SK-N-MC (cell line): Measurements from ENCODE around the gene DHPS.
"Not testable (repeated sequence)": the region's sequence is repeated elsewhere in the genome, so short reads cannot be mapped to it uniquely, and the experiment has no call there.

Experiments
- DNase-seq: peaks from one replicate; pipeline ENCODE4 v3.0.0-alpha.2; 2011; ENCODE audit warnings: low read depth, low spot score
- H3K27ac ChIP-seq: fragments of 200-600 bp; sonication (generic); 2 replicates; pipeline ENCODE4 v1.5.1; 2016; ENCODE audit warnings: mixed run types
- H3K36me3 ChIP-seq: fragments of 200-600 bp; sonication (generic); 2 replicates; pipeline ENCODE4 v1.6.1; 2017; ENCODE audit warnings: antibody characterized with exemption, low read length, mixed read lengths; ENCODE audit not compliant: insufficient read depth
- H3K4me3 ChIP-seq: fragments of 200-600 bp; sonication (generic); 2 replicates; pipeline ENCODE4 v1.5.1; 2016
- H3K9ac ChIP-seq: fragments of 200-600 bp; sonication (generic); 2 replicates; pipeline ENCODE4 v1.8.0; 2017; ENCODE audit warnings: mixed run types, mixed read lengths; ENCODE audit not compliant: insufficient read length
- H3K9me3 ChIP-seq: fragments of 200-600 bp; sonication (generic); 2 replicates; pipeline ENCODE4 v1.6.1; 2017; ENCODE audit warnings: low read depth, mild to moderate bottlenecking, antibody characterized with exemption, low read length, moderate library complexity, mixed read lengths
- EZH2 ChIP-seq: fragments of 200-600 bp; sonication (generic); IDR thresholded peaks from one replicate; pipeline ENCODE4 v1.6.1; 2017; ENCODE audit warnings: antibody characterized with exemption
- FOXP2 ChIP-seq: optimal IDR thresholded peaks from 2 replicates; pipeline ENCODE3; 2011; ENCODE audit warnings: mild to moderate bottlenecking, moderate library complexity; ENCODE audit not compliant: insufficient read depth; ENCODE audit errors: extremely low read length, control extremely low read depth
- POLR2AphosphoS5 ChIP-seq: IDR thresholded peaks from 2 replicates; pipeline ENCODE4 v1.6.1; 2012; ENCODE audit warnings: mild to moderate bottlenecking, low read depth, low read length, borderline replicate concordance

DHPS gene

DNA sequence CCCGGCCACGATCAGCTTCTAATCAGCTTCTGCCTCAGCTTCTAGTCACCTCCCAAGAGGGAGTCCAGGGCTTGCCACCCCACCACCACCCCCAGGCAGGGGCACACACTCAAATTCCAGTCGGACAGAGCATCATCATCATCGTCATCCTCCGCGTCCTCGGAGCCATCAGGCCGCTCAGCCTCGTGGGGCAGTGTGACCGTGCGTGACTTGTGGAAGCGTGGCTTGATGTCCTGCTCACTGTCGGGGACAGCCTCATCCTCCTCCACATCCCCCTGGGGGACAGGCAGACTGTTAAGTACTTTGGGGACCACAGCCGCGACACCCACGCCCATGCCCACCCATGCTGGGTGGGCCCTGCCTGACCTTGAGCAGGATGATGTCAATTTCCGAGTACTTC, 29.5 kb upstream of the DHPS start:
- peaks cover 83% of the 10 kb centered on the region for H3K36me3 ChIP-seq
- no peak overlapping the region for H3K27ac ChIP-seq
- TF ChIP-seq EZH2 (no peak), FOXP2 (no peak), POLR2AphosphoS5 (no peak)
- DNase-seq, result no peak
- H3K4me3 ChIP-seq, result no peak overlapping the region
- H3K9me3 ChIP-seq, result no peaks in the 10 kb centered on the region
- H3K9ac ChIP-seq, result no peak overlapping the region

- peaks cover 80% of the 10 kb centered on the region for H3K36me3 ChIP-seq
- DNase-seq, result no peak
- no peak for TF ChIP-seq FOXP2
- TF ChIP-seq EZH2, result no peak
- TF ChIP-seq POLR2AphosphoS5, result no peak
Observed at GRCh38 chr19:12708641-12709040, 27.0 kb upstream of the DHPS start.

GRCh38 chr19:12706332-12706718, 24.6 kb upstream of the DHPS start:
- H3K36me3 ChIP-seq, result peaks cover 87% of the 10 kb centered on the region
- no peak for DNase-seq
- no peak for TF ChIP-seq POLR2AphosphoS5
- TF ChIP-seq FOXP2, result no peak
- no peak for TF ChIP-seq EZH2
- H3K9ac ChIP-seq, result no peak overlapping the region
- H3K9me3 ChIP-seq, result no peaks in the 10 kb centered on the region
- H3K4me3 ChIP-seq, result no peak overlapping the region
- H3K27ac ChIP-seq, result no peak overlapping the region

More at GRCh38 chr19:12708641-12709040, 27.0 kb upstream of the DHPS start:
- Histone ChIP-seq H3K9ac (no peak overlapping the region), H3K4me3 (no peak overlapping the region), H3K9me3 (no peaks in the 10 kb centered on the region), H3K27ac (no peak overlapping the region)

GRCh38 chr19:12705654-12706331, 24.1 kb upstream of the DHPS start:
- H3K9ac ChIP-seq, result no peak overlapping the region
- no peaks in the 10 kb centered on the region for H3K9me3 ChIP-seq
- no peak for DNase-seq
- TF ChIP-seq EZH2 (no peak), POLR2AphosphoS5 (no peak), FOXP2 (no peak)
- no peak overlapping the region for H3K4me3 ChIP-seq
- H3K27ac ChIP-seq, result no peak overlapping the region
- H3K36me3 ChIP-seq, result peaks cover 88% of the 10 kb centered on the region

DNA sequence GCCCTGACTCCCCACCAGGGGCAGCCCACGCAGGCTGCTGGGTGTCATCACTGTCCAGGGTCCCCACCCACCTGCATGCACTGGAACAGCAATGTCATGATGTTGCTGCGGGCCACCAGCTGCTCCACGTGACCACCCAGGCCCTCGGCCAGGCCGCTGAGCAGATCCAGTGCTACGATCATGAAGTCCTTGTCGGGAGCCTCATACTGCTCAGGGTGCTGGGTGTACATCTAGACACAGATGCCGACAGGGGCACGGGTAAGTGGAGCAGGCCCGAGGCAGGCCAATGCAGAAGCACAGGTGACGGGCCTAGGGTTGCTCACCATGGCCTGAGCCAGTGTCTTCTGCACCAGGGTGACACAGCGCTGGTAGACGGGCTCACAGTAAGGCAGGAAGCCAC, 23.5 kb upstream of the DHPS start:
- no peak overlapping the region for H3K9ac ChIP-seq
- no peaks in the 10 kb centered on the region for H3K9me3 ChIP-seq
- no peak overlapping the region for H3K4me3 ChIP-seq
- no peak overlapping the region for H3K27ac ChIP-seq
- no peak for TF ChIP-seq FOXP2
- TF ChIP-seq EZH2, result no peak
- DNase-seq, result no peak
- peaks cover 84% of the 10 kb centered on the region for H3K36me3 ChIP-seq

GRCh38 chr19:12703046-12703445, 21.4 kb upstream of the DHPS start:
- TF ChIP-seq EZH2, result no peak
- TF ChIP-seq POLR2AphosphoS5, result no peak; the same call in 1 of the 2 replicates
- TF ChIP-seq FOXP2, result no peak
- Histone ChIP-seq H3K36me3 (peaks cover 68% of the 10 kb centered on the region), H3K9me3 (no peaks in the 10 kb centered on the region), H3K4me3 (no peak overlapping the region), H3K9ac (no peak overlapping the region), H3K27ac (no peak overlapping the region)
- DNase-seq, result no peak

GRCh38 chr19:12701596-12702282, 20.1 kb upstream of the DHPS start:
- no peak for TF ChIP-seq FOXP2
- no peak for TF ChIP-seq EZH2
- TF ChIP-seq POLR2AphosphoS5, result peak; percentile 24; the same call in 1 of the 2 replicates
- Histone ChIP-seq H3K9me3 (no peaks in the 10 kb centered on the region), H3K4me3 (no peak overlapping the region), H3K27ac (no peak overlapping the region), H3K9ac (no peak overlapping the region), H3K36me3 (peaks cover 61% of the 10 kb centered on the region)
- no peak for DNase-seq

DNA sequence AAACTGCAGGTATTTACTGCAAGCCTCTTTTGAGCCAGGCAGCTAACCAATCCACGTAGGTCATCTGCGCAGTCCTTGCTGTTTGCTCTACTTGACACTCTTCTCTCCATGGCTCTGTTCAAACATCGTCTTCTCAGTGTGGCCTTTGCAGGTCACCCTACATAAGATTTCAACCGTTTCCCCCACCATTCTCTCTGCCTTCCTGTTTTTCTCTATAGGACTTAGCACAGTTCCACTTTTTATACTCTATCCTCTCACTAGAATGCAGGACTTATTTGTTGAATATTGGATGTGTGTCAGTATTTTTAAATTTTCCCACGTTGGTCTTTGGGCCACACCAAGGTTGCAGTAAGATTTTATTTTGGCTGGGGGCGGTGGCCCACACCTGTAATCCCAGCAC, 16.5 kb upstream of the DHPS start:
- no peak for DNase-seq
- Histone ChIP-seq H3K36me3 (peaks cover 30% of the 10 kb centered on the region), H3K4me3 (no peak overlapping the region), H3K9ac (no peak overlapping the region), H3K27ac (no peak overlapping the region), H3K9me3 (no peaks in the 10 kb centered on the region)
- TF ChIP-seq POLR2AphosphoS5, result no peak

DNA sequence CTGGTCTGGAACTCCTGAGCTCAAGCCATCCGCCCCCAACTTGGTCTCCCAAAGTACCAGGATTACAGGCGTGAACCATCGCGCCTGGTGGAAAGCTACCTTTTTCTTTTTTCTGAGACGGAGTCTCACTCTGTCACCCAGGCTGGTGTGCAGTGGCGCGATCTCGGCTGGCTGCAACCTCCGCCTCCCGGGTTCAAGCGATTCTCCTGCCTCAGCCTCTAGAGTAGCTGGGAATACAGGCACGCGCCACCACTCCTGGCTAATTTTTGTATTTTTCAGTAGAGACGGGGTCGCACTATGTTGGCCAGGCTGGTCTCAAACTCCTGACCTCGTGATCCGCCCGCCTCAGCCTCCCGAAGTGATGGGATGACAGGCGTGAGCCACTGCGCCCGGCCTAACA, 15.7 kb upstream of the DHPS start:
- H3K27ac ChIP-seq, result not testable (repeated sequence)
- H3K36me3 ChIP-seq, result peaks cover 23% of the 10 kb centered on the region

More for the DNA sequence above, 15.7 kb upstream of the DHPS start:
- not testable (repeated sequence) for H3K9me3 ChIP-seq, DNase-seq
- Histone ChIP-seq H3K4me3 (peak overlapping the region; percentile 88), H3K9ac (peak overlapping the region; percentile 85)
- 0 out of 2 replicates have a peak, but pooled peaks have one; percentile 24 for TF ChIP-seq POLR2AphosphoS5
